Naive thymus-derived CD4-positive, alpha-beta T cell (primary cell): ENCODE measurements around the gene CLEC5A. TPM values are rescaled to one million over a fixed set of nuclear protein-coding genes. Genes with fewer than 3 reads are reported as not detected.
"Not testable (repeated sequence)": the region's sequence is repeated elsewhere in the genome, so short reads cannot be mapped to it uniquely, and the experiment has no call there.

Experiments used
- ATAC-seq: fragments of 150-1000 bp; cut with Tn5 transposase; 2 replicates; pipeline ENCODE4 v1.10.0; 2021; ENCODE audit warnings: mild to moderate bottlenecking, moderate library complexity
- CTCF ChIA-PET: fragments of 350-600 bp; sonication (Branson Sonifier 250); formaldehyde crosslinking; loops from one replicate; lab custom pipeline; 2021; ENCODE audit warnings: antibody characterized with exemption; lab: Charles Lee
- POLR2A ChIA-PET: fragments of 350-600 bp; sonication (Branson Sonifier 250); formaldehyde crosslinking; loops from one replicate; lab custom pipeline; 2021; ENCODE audit warnings: antibody characterized with exemption, inconsistent platforms; lab: Charles Lee
- DNase-seq, 9 donors: peaks; one replicate each; pipeline versions ENCODE4 v3.0.0 to v3.0.0-alpha.2; 2020 to 2022; ENCODE audit warnings: mixed read lengths in 1 of 9
- H3K27ac ChIP-seq: one replicate; pipeline ENCODE4 v1.7.0; 2013; ENCODE audit warnings: mild to moderate bottlenecking, low read depth, low read length, moderate library complexity
- H3K27me3 ChIP-seq, 2 donors: one replicate each; pipeline ENCODE4 v1.7.0; 2013; ENCODE audit warnings: low read length in 2 of 2, mild to moderate bottlenecking in 2 of 2, moderate library complexity in 2 of 2; ENCODE audit not compliant: control insufficient read depth in 2 of 2, insufficient read depth in 2 of 2
- H3K36me3 ChIP-seq, 3 experiments: 1 replicate in 2 of 3; 2 replicates in 1 of 3; pipeline ENCODE4 v1.7.0; 2013; ENCODE audit warnings: low read length in 3 of 3, mild to moderate bottlenecking in 3 of 3, moderate library complexity in 1 of 3; ENCODE audit not compliant: insufficient read depth in 3 of 3, control insufficient read depth in 2 of 3
- H3K4me1 ChIP-seq, 2 donors: one replicate each; pipeline ENCODE4 v1.7.0; 2013; ENCODE audit warnings: low read length in 2 of 2, mild to moderate bottlenecking in 2 of 2, moderate library complexity in 1 of 2; ENCODE audit not compliant: control insufficient read depth in 2 of 2, insufficient read depth in 2 of 2
- H3K4me3 ChIP-seq: 2 replicates; pipeline ENCODE4 v1.7.0; 2013; ENCODE audit warnings: mild to moderate bottlenecking, low read length
- H3K9me3 ChIP-seq, 3 experiments: 1 replicate in 2 of 3; 2 replicates in 1 of 3; pipeline ENCODE4 v1.7.0; 2013; ENCODE audit warnings: low read length in 3 of 3; ENCODE audit not compliant: control insufficient read depth in 2 of 3
- H3K27ac Mint-ChIP-seq, 9 donors: one replicate each; pipeline ENCODE4 v1.8.0; 2020 to 2022; ENCODE audit warnings: mixed read lengths in 9 of 9, mild to moderate bottlenecking in 8 of 9, moderate library complexity in 5 of 9, inconsistent platforms in 2 of 9
- H3K27me3 Mint-ChIP-seq, 5 donors: one replicate each; pipeline ENCODE4 v1.8.0; 2021 to 2022; ENCODE audit warnings: mixed read lengths in 5 of 5, mild to moderate bottlenecking in 1 of 5
- H3K36me3 Mint-ChIP-seq, 5 donors: one replicate each; pipeline ENCODE4 v1.8.0; 2020 to 2022; ENCODE audit warnings: mixed read lengths in 5 of 5, mild to moderate bottlenecking in 3 of 5, inconsistent platforms in 1 of 5
- H3K4me1 Mint-ChIP-seq, 7 donors: one replicate each; pipeline ENCODE4 v1.8.0; 2020 to 2022; ENCODE audit warnings: mixed read lengths in 7 of 7, mild to moderate bottlenecking in 3 of 7, inconsistent platforms in 1 of 7
- H3K4me3 Mint-ChIP-seq, 10 donors: one replicate each; pipeline ENCODE4 v1.8.0; 2020 to 2022; ENCODE audit warnings: mild to moderate bottlenecking in 10 of 10, mixed read lengths in 10 of 10, moderate library complexity in 6 of 10, inconsistent platforms in 2 of 10
- H3K9me3 Mint-ChIP-seq, 11 donors: one replicate each; pipeline ENCODE4 v1.8.0; 2020 to 2022; ENCODE audit warnings: mixed read lengths in 11 of 11, mild to moderate bottlenecking in 4 of 11, inconsistent platforms in 1 of 11, moderate library complexity in 1 of 11
- intact Hi-C, 2 donors: fragments of 100-400 bp; cut with micrococcal nuclease; formaldehyde crosslinking; loops; one replicate each; pipeline ENCODE4 v1.15.1; 2023
- polyA plus RNA-seq, 2 donors: library from polyadenylated mRNA; unstranded; fragments of 300-500 nt; fragmentation: Illumina TruSeq; gene quantifications; one replicate each; pipeline ENCODE4 v1.2.3, GENCODE V29; 2021
- total RNA-seq, 6 experiments: library from RNA in 5 of 6; stranded (reverse) in 5 of 6; gene quantifications; 1 replicate in 5 of 6; 2 replicates in 1 of 6; pipeline ENCODE4 v1.2.3 and lab custom pipeline; 2021 to 2026

The CLEC5A gene
- total and polyA plus RNA-seq, 7 experiments from 2014 or later: 0.49 to 3.5 (median 1.0) TPM; not detected in 3

- Mint-ChIP-seq H3K27me3 (peaks cover 0 to 10% (median 0%) of the 10 kb centered on the region in 5 donors), H3K4me1 (peaks cover 0 to 12% (median 7%) of the 10 kb centered on the region in 7 donors)
- H3K27me3 ChIP-seq, H3K4me1 ChIP-seq, H3K36me3 Mint-ChIP-seq, H3K27ac Mint-ChIP-seq, H3K9me3 Mint-ChIP-seq, H3K9me3 ChIP-seq, H3K4me3 ChIP-seq, CTCF ChIA-PET, H3K36me3 ChIP-seq, H3K4me3 Mint-ChIP-seq, DNase-seq, POLR2A ChIA-PET, intact Hi-C loops, H3K27ac ChIP-seq, ATAC-seq: not testable (repeated sequence)
These were observed 41.0 kb upstream of the CLEC5A start for GRCh38 chr7:141987803-141988202.

- Histone ChIP-seq H3K4me3 (no peak overlapping the region), H3K4me1 (no peaks in the 10 kb centered on the region), H3K9me3 (no peaks in the 10 kb centered on the region), H3K27ac (no peak overlapping the region), H3K27me3 (no peaks in the 10 kb centered on the region), H3K36me3 (no peaks in the 10 kb centered on the region)
- no peak for DNase-seq
- CTCF ChIA-PET: no interaction called here
- H3K27ac Mint-ChIP-seq: no peak overlapping the region
- no peak for ATAC-seq
- no peaks in the 10 kb centered on the region for H3K36me3 Mint-ChIP-seq
- intact Hi-C loops: no loop called here
- peaks cover 0 to 11% (median 7%) of the 10 kb centered on the region in 7 donors for H3K4me1 Mint-ChIP-seq
- H3K9me3 Mint-ChIP-seq: peaks cover 0 to 5% (median 0%) of the 10 kb centered on the region in 11 donors
- H3K4me3 Mint-ChIP-seq: no peak overlapping the region
- H3K27me3 Mint-ChIP-seq: peaks cover 0 to 10% (median 0%) of the 10 kb centered on the region in 5 donors
- POLR2A ChIA-PET: no interaction called here
These were observed 40.1 kb upstream of the CLEC5A start for GRCh38 chr7:141986923-141987322.

GRCh38 chr7:141985926-141986325 lies 39.2 kb upstream of the CLEC5A start:
- DNase-seq, H3K4me1 ChIP-seq, H3K4me1 Mint-ChIP-seq, H3K27ac Mint-ChIP-seq, POLR2A ChIA-PET, H3K4me3 ChIP-seq, H3K9me3 Mint-ChIP-seq, H3K36me3 ChIP-seq, H3K27me3 ChIP-seq, ATAC-seq, H3K4me3 Mint-ChIP-seq, H3K27ac ChIP-seq, H3K9me3 ChIP-seq, H3K36me3 Mint-ChIP-seq, CTCF ChIA-PET, intact Hi-C loops: not testable (repeated sequence)
- peaks cover 0 to 10% (median 0%) of the 10 kb centered on the region in 5 donors for H3K27me3 Mint-ChIP-seq

GRCh38 chr7:141979568-141979967 lies 32.8 kb upstream of the CLEC5A start:
- Mint-ChIP-seq H3K36me3 (no peaks in the 10 kb centered on the region), H3K4me1 (peaks cover 6 to 29% (median 13%) of the 10 kb centered on the region in 7 donors), H3K9me3 (peaks cover 0 to 6% (median 0%) of the 10 kb centered on the region in 11 donors), H3K4me3 (peak overlapping the region in 1 of 10 donors; percentile 40), H3K27me3 (no peaks in the 10 kb centered on the region), H3K27ac (peak overlapping the region in 3 of 9 donors; percentile 44 to 55 (median 52))
- peak in 1 of 9 donors; percentile 6 for DNase-seq
- intact Hi-C loops: loop anchor here (5.0 to 10.0 kb wide), 4 partner anchors 158 to 1023 kb away; no protein-coding TSS in a partner anchor
- H3K36me3 ChIP-seq: no peaks in the 10 kb centered on the region
- ATAC-seq: no peak
- ChIA-PET CTCF (no interaction called here), POLR2A (no interaction called here)
- H3K4me3 ChIP-seq: no peak overlapping the region
- H3K9me3 ChIP-seq: no peaks in the 10 kb centered on the region
- no peaks in the 10 kb centered on the region for H3K27me3 ChIP-seq
- H3K4me1 ChIP-seq: peaks cover 0 to 12% of the 10 kb centered on the region in 2 donors
- H3K27ac ChIP-seq: no peak overlapping the region

GRCh38 chr7:141978351-141978750 lies 31.6 kb upstream of the CLEC5A start:
- Histone ChIP-seq H3K4me3 (no peak overlapping the region), H3K27ac (no peak overlapping the region), H3K36me3 (no peaks in the 10 kb centered on the region), H3K9me3 (no peaks in the 10 kb centered on the region), H3K4me1 (peaks cover 0 to 12% of the 10 kb centered on the region in 2 donors), H3K27me3 (no peaks in the 10 kb centered on the region)
- Mint-ChIP-seq H3K4me3 (no peak overlapping the region), H3K4me1 (peaks cover 6 to 29% (median 13%) of the 10 kb centered on the region in 7 donors), H3K27ac (no peak overlapping the region), H3K9me3 (peaks cover 0 to 6% (median 0%) of the 10 kb centered on the region in 11 donors), H3K36me3 (no peaks in the 10 kb centered on the region), H3K27me3 (no peaks in the 10 kb centered on the region)
- ATAC-seq (no peak), DNase-seq (no peak)
- CTCF ChIA-PET: no interaction called here
- intact Hi-C loops: loop anchor here (5.0 to 10.0 kb wide), 4 partner anchors 159 to 1024 kb away; no protein-coding TSS in a partner anchor
- POLR2A ChIA-PET: no interaction called here

GRCh38 chr7:141976524-141977245 lies 29.9 kb upstream of the CLEC5A start:
- no peaks in the 10 kb centered on the region for H3K27me3 Mint-ChIP-seq
- H3K9me3 Mint-ChIP-seq: peaks cover 0 to 6% (median 0%) of the 10 kb centered on the region in 11 donors
- ChIA-PET POLR2A (interaction anchor here (0.6 to 0.7 kb wide), 2 partner anchors 332 to 694 kb away, joined by 3 to 7 read pairs; no protein-coding TSS in a partner anchor), CTCF (interaction anchor here (0.6 to 2.7 kb wide), 6 partner anchors 10 to 834 kb away, joined by 3 to 9 read pairs (median 3); no protein-coding TSS in a partner anchor)
- no peak overlapping the region for H3K27ac ChIP-seq
- intact Hi-C loops: loop anchor here (1.0 to 10.0 kb wide), 6 partner anchors 161 to 1026 kb away; no protein-coding TSS in a partner anchor
- no peaks in the 10 kb centered on the region for H3K9me3 ChIP-seq
- H3K4me3 Mint-ChIP-seq: peak overlapping the region; percentile 57 to 88 (median 82)
- H3K27me3 ChIP-seq: no peaks in the 10 kb centered on the region
- H3K4me1 Mint-ChIP-seq: peaks cover 6 to 29% (median 13%) of the 10 kb centered on the region in 7 donors
- H3K27ac Mint-ChIP-seq: peak overlapping the region in 6 of 9 donors; percentile 38 to 91 (median 76)
- DNase-seq (no peak), ATAC-seq (no peak)
- H3K36me3 Mint-ChIP-seq: no peaks in the 10 kb centered on the region
- H3K4me1 ChIP-seq: peaks cover 0 to 12% of the 10 kb centered on the region in 2 donors
- peak overlapping the region; percentile 73 for H3K4me3 ChIP-seq
- H3K36me3 ChIP-seq: no peaks in the 10 kb centered on the region
